ENCODE data around the gene ACTR3C.
"Not testable (repeated sequence)": the region's sequence is repeated elsewhere in the genome, so short reads cannot be mapped to it uniquely, and the experiment has no call there.

ACTR3C gene

DNA sequence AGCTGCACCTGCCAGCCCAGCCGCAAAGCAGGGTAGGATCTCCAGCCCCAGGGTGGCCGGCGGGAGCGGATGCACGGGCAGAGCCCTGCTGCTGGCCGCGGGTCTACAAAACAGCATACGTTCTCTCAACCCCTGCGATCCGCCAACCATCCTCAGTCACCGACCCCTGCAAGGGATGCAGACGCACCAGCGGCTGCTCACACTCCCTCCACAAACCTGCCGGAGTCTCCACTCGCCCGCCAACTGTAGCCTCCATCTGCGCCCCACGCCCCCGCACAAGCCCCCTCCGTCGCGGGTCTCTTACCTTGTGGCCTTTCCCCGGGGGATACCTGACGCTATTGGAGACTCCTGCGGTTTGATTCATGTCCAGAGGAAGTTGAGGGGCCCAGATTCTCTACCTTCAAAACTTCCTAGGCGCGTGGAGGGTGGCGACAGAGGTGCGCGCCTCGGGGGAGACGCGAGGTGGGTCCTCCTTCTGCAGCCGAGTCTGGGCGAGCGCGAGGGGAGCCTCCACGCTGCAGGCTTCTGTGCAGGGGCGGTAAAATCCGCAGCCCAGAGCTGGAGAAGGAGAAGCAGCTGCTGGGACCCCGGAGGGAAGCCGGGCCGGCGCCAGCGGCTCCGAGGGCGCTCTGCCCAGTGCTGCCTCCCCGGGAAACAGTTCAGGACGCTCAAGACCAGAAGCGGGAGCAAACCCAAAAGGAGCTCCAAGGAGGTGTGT lies 103.2 kb downstream of the ACTR3C start:
- not testable (repeated sequence) for DNase-seq (ENCODE audit: low read depth in 1 of 2, low spot score in 1 of 2)

- DNase-seq (ENCODE audit: low read depth in 1 of 2, low spot score in 1 of 2): not testable (repeated sequence)
Measured at GRCh38 chr7:150206848-150207247, 116.5 kb downstream of the ACTR3C start.

- not testable (repeated sequence) for DNase-seq (ENCODE audit: low read depth in 1 of 2, low spot score in 1 of 2)
Measured at GRCh38 chr7:150205866-150206265, 117.5 kb downstream of the ACTR3C start.

DNA sequence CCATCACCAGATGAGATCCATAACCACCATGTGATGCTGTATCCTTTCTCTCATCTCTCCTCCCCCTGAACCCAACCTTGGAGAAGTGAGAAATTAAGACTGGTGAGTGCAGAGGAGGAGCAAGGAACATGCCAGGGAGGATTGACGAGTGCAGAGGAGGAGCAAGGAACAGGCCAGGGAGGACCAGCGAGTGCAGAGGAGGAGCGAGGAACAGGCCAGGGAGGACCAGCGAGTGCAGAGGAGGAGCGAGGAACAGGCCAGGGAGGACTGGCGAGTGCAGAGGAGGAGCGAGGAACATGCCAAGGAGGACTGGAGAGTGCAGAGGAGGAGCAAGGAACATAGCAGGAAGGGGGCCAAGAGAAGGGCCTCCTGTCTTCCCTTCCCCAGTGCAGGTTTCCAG lies 118.8 kb downstream of the ACTR3C start:
- not testable (repeated sequence) for DNase-seq (ENCODE audit: low read depth in 1 of 2, low spot score in 1 of 2)

DNA sequence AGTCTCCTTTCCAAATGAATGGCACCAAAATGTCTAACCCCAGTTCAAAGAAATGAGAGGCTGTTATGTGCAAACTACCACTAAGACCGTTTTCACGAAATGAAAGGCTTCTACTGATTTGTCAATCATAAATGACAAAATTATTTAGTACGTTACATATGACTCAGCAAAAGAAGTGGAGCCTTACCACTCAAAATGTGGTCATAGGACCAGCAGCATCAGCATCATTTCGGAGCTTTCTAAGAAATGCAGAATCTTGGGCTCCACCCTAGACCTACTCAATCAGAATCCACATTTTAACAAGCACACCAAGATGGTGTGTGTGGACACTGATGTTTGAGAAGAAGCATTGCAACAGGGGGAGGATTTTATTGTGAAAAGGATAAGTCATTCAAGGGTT lies 120.5 kb downstream of the ACTR3C start:
- not testable (repeated sequence) for DNase-seq (ENCODE audit: low read depth in 1 of 2, low spot score in 1 of 2)

Data from activated CD4-positive, alpha-beta T cell treated with anti-CD3 and anti-CD28 coated beads, Interleukin-2, amount 50 U/mL, for 24 hours (primary cell).